Brain pericyte (primary cell): ENCODE measurements around the gene CALM3.
"Not testable (repeated sequence)": the region's sequence is repeated elsewhere in the genome, so short reads cannot be mapped to it uniquely, and the experiment has no call there.

ENCODE experiments used
- DNase-seq: peaks from one replicate; pipeline ENCODE4 v3.0.0-alpha.2; 2012; ENCODE audit warnings: low read depth, low spot score

Gene CALM3

DNA sequence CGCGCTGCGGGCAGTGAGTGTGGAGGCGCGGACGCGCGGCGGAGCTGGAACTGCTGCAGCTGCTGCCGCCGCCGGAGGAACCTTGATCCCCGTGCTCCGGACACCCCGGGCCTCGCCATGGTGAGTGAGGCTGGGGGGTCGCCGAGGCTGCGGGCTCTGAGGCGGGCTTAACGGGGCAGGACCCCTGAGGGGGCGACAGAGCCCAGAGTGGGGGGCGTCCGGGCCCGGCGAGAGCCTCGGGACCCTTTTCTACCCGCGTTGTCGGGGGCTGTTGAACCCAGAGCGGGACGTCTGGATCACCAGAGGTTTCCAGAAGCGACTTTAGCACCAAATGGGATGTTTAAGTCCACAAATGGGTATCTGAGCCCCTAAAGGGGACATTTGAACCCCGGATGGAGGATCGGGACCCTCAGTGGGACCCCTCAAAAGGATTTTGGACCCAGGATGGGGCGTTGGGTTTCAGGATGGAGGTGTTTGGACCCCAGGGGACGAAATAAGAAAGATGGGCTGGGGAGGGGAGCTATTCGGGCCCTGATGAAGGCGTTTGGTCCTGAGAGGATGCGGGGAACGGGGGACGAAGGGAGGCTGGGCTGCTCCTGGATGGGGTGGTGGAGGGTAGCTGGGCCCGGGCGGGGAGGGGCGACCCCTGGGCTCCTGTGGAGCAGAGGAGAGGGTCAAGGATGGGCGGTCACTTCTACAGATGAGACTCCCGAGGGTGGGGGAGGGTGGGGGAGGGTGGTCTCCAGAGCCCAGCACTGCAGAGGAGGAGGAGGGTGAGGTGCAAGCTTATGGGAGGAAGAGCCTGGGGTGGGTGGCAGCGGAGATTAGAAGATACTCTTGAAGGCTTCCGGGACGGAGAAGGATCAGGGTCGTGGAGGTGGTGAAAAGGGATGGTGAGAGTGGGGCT lies at the start of gene CALM3:
Gene CALM3, plus strand, starts transcription at position 13 of the 907 bp plus-strand sequence. Its CDS starts 105 bp downstream, at position 118.
- no peak for DNase-seq

DNA sequence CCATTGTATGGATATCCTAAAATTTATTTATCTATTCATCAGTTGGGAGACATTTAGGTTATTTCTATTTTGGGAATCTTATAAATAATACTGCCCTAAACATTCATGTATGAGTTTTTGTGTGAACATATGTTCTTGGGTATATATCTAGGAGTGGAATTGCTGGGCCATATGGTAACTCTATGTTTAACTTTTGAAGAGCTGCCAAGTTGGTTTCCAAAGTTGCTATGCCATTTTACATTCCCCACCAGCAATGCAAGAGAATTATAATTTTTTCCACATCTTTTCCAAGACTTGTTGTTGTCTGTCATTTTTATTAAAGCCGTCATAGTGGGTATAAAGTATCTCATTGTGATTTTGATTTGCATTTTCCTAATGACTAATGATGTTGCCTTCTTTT lies 48.2 kb upstream of the CALM3 start:
- DNase-seq, result no peak

- DNase-seq, result no peak
These were observed 47.0 kb upstream of the CALM3 start for GRCh38 chr19:46554161-46554560.

- DNase-seq, result no peak
These were observed 45.4 kb upstream of the CALM3 start for GRCh38 chr19:46555628-46556280.

- DNase-seq, result not testable (repeated sequence)
These were observed 44.7 kb upstream of the CALM3 start for GRCh38 chr19:46556471-46556870.

DNA sequence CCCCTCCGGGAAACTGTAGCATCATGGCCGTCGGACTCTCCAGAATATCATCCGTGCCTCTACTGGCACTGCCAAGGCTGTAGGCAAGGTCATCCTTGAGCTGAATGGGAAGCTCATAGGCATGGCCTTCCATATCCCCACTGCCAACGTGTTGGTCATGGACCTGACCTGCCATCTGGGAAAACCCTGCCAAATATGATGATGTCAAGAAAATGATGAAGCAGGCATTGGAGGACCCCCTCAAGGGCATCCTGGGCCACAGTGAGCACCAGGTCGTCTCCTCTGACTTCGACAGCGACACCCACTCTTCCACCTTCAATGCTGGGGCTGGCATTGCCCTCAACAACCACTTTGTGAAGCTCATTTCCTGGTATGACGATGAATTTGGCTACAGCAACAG lies 41.9 kb upstream of the CALM3 start:
- DNase-seq, result no peak

DNA sequence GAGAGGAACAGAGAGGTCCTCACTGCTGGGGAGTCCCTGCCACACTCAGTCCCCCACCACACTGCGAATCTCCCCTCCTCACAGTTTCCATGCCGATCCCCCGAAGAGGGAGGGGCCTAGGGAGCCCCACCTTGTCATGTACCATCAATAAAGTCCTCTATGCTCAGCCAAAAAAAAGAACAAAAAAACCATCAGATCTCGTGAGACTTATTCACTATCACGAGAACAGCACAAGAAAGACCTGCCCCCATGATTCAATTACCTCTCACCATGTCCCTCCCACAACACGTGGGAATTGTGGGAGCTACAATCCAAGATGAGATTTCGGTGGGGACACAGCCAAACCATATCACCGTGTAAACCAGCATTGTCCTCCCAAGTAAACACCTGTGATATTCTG lies 41.5 kb upstream of the CALM3 start:
- DNase-seq, result not testable (repeated sequence)

GRCh38 chr19:46564701-46565100 lies 36.4 kb upstream of the CALM3 start:
- no peak for DNase-seq

GRCh38 chr19:46571495-46571894 lies 29.6 kb upstream of the CALM3 start:
- DNase-seq, result no peak

- DNase-seq, result no peak
These were observed 27.2 kb upstream of the CALM3 start for GRCh38 chr19:46573679-46574498.

DNA sequence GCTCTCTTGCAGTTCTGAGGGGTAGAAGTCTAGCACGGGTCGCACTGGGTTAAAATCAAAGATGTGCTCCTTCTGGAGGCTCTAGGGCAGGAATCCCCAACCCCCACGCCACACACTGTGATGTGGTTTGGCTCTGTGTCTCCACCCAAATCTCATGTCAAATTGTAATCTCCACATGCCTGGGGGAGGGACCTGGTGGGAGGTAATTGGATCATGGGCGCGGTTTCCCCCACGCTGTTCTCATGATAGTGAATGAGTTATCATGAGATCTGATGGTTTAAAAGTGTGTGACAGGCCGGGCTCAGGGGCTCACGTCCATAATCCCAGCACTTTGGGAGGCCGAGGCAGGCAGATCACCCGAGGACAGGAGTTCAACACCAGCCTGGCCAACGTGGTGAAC lies 26.6 kb upstream of the CALM3 start:
- DNase-seq, result no peak

DNA sequence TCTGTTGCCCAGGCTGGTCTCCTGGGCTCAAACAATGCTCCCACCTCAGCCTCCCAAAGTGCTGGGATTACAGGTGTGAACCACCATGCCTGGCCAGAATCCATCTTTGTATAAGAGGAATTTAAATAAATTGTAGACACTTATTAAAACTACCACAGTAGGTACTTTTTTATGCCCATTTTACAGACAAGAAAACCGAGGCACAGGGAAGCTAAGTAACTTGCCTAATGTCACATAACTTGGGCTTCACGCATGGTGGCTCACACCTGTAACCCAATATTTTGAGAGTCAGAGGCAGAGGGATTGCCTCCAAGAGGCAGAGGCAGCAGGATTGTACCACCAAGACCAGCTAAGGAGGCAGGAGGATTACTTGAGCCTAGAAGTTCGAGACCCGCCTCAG lies 22.7 kb upstream of the CALM3 start:
- DNase-seq, result no peak

- DNase-seq, result no peak
These were observed 21.7 kb upstream of the CALM3 start for GRCh38 chr19:46579361-46579879.

GRCh38 chr19:46580247-46580646 lies 20.9 kb upstream of the CALM3 start:
- no peak for DNase-seq

- no peak for DNase-seq
These were observed 15.6 kb upstream of the CALM3 start for GRCh38 chr19:46585539-46585938.

DNA sequence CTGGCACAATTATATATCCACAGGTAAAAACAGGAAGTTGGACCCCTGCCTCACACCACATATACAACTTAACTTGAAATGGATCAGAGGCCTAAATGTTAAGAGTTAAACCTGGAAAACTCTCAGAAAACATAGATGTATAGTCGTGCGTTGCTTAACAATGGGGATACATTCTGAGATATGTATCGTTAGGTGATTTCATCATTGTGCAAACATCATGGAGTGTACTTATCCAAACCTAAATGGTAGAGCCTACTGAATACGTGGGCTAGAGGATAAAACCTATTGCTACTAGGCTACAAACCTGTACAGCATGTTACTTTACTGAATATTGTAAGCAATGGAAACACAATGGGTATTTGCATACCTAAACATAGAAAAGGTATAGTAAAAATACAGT lies 14.8 kb upstream of the CALM3 start:
- DNase-seq, result no peak

DNA sequence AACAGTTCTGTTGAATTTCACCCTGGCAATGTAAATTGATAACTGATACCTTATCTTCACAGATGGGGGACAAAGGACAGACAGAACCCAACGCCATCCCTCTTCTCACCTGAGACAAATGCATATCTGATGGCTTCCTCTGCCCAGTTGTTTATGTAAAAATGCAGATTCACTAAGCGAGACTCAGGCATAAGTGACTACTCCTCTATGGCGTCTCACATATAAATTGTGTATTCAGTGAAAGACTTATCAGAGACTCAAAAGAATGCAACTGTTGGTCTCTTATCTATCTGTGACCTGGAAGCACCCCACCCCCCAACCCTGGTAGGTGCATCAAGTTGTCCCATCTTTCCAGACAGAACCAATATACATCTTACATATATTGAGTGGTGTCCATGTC lies 13.3 kb upstream of the CALM3 start:
- no peak for DNase-seq

- DNase-seq, result no peak
These were observed 9.9 kb upstream of the CALM3 start for GRCh38 chr19:46591254-46591653.

GRCh38 chr19:46591870-46592269 lies 9.3 kb upstream of the CALM3 start:
- DNase-seq, result no peak

GRCh38 chr19:46596008-46596407 lies 5.1 kb upstream of the CALM3 start:
- DNase-seq, result no peak

GRCh38 chr19:46598372-46598917 lies 2.7 kb upstream of the CALM3 start:
- DNase-seq, result no peak
